Prostate gland (tissue), 2 donors: ENCODE measurements around the gene GRM8.

ENCODE experiments used
- POLR2A ChIP-seq: fragments of 450-650 bp; IDR thresholded peaks from one replicate; pipeline ENCODE4 v1.6.1; 2016; ENCODE audit warnings: antibody characterized with exemption, mild to moderate bottlenecking
- POLR2AphosphoS5 ChIP-seq: sonication (generic); formaldehyde crosslinking; IDR thresholded peaks from one replicate; pipeline ENCODE4 v1.6.1; 2017; ENCODE audit warnings: antibody characterized with exemption
- TF ChIP-seq, protein P1 (sequence below), 4 experiments: fragments of 200-600 bp in 2 of 4; fragments of 450-650 bp in 2 of 4; sonication (generic) in 2 of 4; IDR thresholded peaks; 1 replicate in 3 of 4; 2 replicates in 1 of 4; pipeline ENCODE4 v1.5.1; 2016 to 2019; ENCODE audit warnings: antibody characterized with exemption in 4 of 4, mild to moderate bottlenecking in 2 of 4, moderate library complexity in 2 of 4

DNA sequence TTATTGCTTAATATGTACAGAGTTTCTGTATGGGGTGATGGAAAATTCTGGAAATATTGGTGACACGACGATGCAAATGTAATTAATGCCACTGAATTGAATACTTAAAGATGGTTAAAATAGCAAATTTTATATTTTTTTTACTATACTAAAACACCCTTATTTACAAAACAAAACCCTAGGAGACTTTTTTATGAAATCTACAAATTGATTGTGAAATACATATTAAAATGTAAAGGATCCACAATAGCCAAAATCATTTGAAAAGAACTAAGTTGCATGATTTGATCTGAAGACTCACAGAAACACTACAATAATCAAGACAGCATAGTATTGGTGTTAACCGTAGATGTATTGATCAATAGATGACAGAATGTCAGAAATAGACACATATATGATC is 252.0 kb downstream of the GRM8 start:
- TF ChIP-seq, protein P1, sequence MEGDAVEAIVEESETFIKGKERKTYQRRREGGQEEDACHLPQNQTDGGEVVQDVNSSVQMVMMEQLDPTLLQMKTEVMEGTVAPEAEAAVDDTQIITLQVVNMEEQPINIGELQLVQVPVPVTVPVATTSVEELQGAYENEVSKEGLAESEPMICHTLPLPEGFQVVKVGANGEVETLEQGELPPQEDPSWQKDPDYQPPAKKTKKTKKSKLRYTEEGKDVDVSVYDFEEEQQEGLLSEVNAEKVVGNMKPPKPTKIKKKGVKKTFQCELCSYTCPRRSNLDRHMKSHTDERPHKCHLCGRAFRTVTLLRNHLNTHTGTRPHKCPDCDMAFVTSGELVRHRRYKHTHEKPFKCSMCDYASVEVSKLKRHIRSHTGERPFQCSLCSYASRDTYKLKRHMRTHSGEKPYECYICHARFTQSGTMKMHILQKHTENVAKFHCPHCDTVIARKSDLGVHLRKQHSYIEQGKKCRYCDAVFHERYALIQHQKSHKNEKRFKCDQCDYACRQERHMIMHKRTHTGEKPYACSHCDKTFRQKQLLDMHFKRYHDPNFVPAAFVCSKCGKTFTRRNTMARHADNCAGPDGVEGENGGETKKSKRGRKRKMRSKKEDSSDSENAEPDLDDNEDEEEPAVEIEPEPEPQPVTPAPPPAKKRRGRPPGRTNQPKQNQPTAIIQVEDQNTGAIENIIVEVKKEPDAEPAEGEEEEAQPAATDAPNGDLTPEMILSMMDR (IDR thresholded peaks at IDR 0.05), result no peak
- TF ChIP-seq POLR2A (no peak), POLR2AphosphoS5 (no peak)
